Measurements from ENCODE around the gene NCKAP5. TPM values are rescaled to one million over a fixed set of nuclear protein-coding genes. Genes with fewer than 3 reads are reported as not detected.

NCKAP5 gene
- total RNA-seq, 1 donor from 2014 or later, result 0.20 TPM

DNA sequence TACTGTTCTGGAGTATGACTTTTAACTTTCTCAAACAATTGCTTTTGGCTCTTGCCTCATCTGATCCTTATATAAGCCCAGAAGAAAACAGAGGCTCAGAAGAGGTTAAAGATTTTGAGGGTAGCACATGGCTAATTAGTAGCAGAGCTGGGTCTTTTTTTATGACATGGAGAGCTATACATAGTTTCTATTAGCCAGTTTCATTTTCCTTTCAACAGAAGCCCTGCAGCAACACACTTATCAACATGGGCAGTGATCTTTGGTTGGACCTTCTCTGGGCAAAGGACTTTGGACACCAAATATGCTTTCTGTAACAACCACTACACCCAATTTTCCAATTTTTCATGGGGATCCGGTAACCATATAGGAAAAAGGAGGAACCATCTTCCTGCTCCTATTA lies 64.9 kb downstream of the NCKAP5 start:
- TF ChIP-seq, protein P1, sequence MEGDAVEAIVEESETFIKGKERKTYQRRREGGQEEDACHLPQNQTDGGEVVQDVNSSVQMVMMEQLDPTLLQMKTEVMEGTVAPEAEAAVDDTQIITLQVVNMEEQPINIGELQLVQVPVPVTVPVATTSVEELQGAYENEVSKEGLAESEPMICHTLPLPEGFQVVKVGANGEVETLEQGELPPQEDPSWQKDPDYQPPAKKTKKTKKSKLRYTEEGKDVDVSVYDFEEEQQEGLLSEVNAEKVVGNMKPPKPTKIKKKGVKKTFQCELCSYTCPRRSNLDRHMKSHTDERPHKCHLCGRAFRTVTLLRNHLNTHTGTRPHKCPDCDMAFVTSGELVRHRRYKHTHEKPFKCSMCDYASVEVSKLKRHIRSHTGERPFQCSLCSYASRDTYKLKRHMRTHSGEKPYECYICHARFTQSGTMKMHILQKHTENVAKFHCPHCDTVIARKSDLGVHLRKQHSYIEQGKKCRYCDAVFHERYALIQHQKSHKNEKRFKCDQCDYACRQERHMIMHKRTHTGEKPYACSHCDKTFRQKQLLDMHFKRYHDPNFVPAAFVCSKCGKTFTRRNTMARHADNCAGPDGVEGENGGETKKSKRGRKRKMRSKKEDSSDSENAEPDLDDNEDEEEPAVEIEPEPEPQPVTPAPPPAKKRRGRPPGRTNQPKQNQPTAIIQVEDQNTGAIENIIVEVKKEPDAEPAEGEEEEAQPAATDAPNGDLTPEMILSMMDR (IDR thresholded peaks at IDR 0.05; ENCODE audit: partially characterized antibody, unreplicated experiment), result no peak
- no peaks in the 10 kb centered on the region for H3K9me3 Mint-ChIP-seq (ENCODE audit: unreplicated experiment)
- no peak overlapping the region for H3K27ac Mint-ChIP-seq (ENCODE audit: unreplicated experiment)
- no peak overlapping the region for H3K4me3 Mint-ChIP-seq (ENCODE audit: unreplicated experiment)
- no peaks in the 10 kb centered on the region for H3K4me1 Mint-ChIP-seq (ENCODE audit: low read depth, unreplicated experiment)
- DNase-seq, result no peak
- no peaks in the 10 kb centered on the region for H3K36me3 Mint-ChIP-seq (ENCODE audit: unreplicated experiment)
- peaks cover 2% of the 10 kb centered on the region for H3K27me3 Mint-ChIP-seq (ENCODE audit: unreplicated experiment)

DNA sequence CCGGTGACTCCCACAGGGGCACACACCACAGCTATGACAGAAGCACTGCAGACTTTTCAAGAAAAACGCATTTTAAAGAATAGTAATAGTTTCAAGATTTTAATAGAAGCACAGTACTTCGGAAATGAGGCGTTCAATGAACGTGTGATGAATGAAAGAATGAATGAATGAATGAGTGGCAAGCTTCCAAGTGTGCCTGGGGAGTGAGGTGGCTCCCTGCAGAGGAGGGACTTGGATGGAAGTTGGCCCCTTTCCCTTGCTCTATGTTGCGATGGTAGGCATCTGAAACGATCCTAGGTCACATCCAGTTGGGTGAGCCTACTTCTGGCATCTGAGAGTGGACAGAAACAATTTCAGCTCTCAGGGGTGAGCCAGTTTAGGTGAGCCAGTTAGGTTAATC lies 65.6 kb downstream of the NCKAP5 start:
- H3K27me3 Mint-ChIP-seq (ENCODE audit: unreplicated experiment), result peaks cover 2% of the 10 kb centered on the region
- DNase-seq, result no peak
- H3K27ac Mint-ChIP-seq (ENCODE audit: unreplicated experiment), result no peak overlapping the region
- no peaks in the 10 kb centered on the region for H3K9me3 Mint-ChIP-seq (ENCODE audit: unreplicated experiment)
- H3K36me3 Mint-ChIP-seq (ENCODE audit: unreplicated experiment), result no peaks in the 10 kb centered on the region
- H3K4me1 Mint-ChIP-seq (ENCODE audit: low read depth, unreplicated experiment), result no peaks in the 10 kb centered on the region
- H3K4me3 Mint-ChIP-seq (ENCODE audit: unreplicated experiment), result no peak overlapping the region
- TF ChIP-seq, protein P1 (IDR thresholded peaks at IDR 0.05; ENCODE audit: partially characterized antibody, unreplicated experiment), result no peak

DNA sequence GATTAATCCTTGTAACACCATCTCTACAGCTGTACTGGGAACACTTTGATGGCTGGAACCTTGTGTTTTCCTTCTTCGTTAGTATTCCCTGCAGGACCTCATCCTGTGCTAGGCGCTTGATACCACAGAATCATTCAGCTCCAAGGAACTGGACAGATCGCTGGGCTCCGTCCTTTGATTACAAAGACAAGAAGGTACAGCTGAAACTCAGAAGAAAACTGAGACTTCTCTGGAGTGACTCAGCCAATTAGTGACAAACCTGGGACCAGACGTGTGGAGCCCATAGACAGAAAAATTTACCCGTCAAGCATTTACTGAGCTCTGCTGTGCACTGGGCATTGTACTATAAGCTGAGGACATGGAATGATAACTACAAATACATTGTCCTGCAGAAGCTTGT lies 67.3 kb downstream of the NCKAP5 start:
- TF ChIP-seq, protein P1 (IDR thresholded peaks at IDR 0.05; ENCODE audit: partially characterized antibody, unreplicated experiment), result no peak
- H3K36me3 Mint-ChIP-seq (ENCODE audit: unreplicated experiment), result no peaks in the 10 kb centered on the region

DNA sequence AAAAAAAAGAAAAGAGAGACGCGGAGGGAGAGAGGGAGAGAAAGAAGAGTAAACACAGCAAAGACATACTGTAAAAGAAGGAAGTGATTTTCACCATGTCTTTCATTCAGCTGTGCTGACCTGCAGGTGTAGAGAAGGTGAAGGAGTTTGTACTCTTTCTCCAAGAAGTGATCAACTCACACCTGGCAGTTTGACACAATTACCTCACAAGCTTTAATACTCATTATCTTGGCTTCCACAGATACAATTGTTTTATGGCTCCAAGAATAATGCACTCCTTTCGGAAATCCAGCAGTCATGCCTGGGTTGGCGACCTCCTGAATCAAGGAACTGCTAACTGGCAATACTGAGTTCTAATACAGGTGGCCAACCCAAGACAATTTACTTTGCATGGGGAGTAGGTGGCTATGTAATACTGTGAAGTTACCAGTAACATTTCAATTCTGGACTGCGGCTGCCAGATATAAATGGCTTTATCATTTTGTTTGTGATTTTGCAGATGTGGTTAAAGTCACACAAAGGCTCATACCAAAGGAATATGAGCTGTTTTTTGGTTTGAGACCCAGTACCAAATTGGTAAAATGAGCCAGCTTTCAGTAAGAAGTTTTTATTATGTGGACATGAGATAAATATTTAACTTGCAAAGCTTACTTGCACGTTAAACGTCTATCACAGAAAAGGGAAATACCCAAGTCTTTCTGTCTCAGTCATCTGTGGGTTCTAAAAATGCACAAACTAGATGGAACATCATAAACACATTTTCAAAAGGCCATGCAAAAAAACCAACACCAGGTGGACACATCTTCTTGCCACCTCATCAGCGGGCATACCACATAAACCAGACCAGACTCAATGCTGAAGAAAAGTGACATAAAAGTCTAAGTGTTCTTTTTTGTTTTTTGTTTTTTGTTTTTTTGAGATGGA lies 69.3 kb downstream of the NCKAP5 start:
- Mint-ChIP-seq H3K4me3 (ENCODE audit: unreplicated experiment) (no peak overlapping the region), H3K27me3 (ENCODE audit: unreplicated experiment) (peaks cover 2% of the 10 kb centered on the region), H3K36me3 (ENCODE audit: unreplicated experiment) (no peaks in the 10 kb centered on the region), H3K4me1 (ENCODE audit: low read depth, unreplicated experiment) (no peaks in the 10 kb centered on the region), H3K9me3 (ENCODE audit: unreplicated experiment) (no peaks in the 10 kb centered on the region), H3K27ac (ENCODE audit: unreplicated experiment) (no peak overlapping the region)
- TF ChIP-seq, protein P1 (IDR thresholded peaks at IDR 0.05; ENCODE audit: partially characterized antibody, unreplicated experiment), result no peak
- no peak for DNase-seq

More for the DNA sequence above, 67.3 kb downstream of the NCKAP5 start:
- H3K9me3 Mint-ChIP-seq (ENCODE audit: unreplicated experiment), result no peaks in the 10 kb centered on the region
- H3K27me3 Mint-ChIP-seq (ENCODE audit: unreplicated experiment), result peaks cover 2% of the 10 kb centered on the region
- H3K27ac Mint-ChIP-seq (ENCODE audit: unreplicated experiment), result no peak overlapping the region
- DNase-seq, result no peak
- H3K4me3 Mint-ChIP-seq (ENCODE audit: unreplicated experiment), result no peak overlapping the region
- H3K4me1 Mint-ChIP-seq (ENCODE audit: low read depth, unreplicated experiment), result no peaks in the 10 kb centered on the region

DNA sequence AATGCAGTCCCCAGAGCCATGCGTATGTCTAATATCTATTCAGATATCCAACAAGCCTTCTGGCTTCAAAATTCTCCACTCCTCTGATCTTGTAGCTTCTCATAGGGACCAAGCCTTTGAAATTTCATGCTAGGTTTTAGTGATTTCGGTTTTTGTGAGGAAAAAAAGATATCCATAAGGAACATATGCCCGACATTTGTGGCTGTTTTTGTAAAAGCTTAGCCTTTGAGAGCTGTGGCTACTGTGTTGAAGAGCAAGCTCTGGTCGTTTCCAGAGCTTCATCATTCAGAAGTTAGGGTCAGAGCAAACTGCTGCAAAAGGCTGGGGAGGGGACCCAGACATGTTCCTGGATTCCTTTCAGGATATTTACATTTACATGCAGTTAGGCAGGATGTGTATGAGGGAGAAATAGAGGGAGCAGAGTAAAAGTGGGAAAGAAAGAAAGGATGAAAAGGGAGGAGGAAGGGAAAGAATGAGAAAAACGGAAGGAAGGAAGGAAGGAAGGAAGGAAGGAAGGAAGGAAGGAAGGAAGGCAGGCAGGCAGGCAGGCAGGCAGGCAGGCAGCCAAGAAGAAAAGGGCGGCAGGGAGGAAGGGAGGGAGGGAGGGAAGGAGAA lies 70.2 kb downstream of the NCKAP5 start:
- Mint-ChIP-seq H3K27ac (ENCODE audit: unreplicated experiment) (no peak overlapping the region), H3K4me1 (ENCODE audit: low read depth, unreplicated experiment) (no peaks in the 10 kb centered on the region), H3K27me3 (ENCODE audit: unreplicated experiment) (peaks cover 2% of the 10 kb centered on the region), H3K9me3 (ENCODE audit: unreplicated experiment) (no peaks in the 10 kb centered on the region), H3K4me3 (ENCODE audit: unreplicated experiment) (no peak overlapping the region), H3K36me3 (ENCODE audit: unreplicated experiment) (no peaks in the 10 kb centered on the region)
- TF ChIP-seq, protein P1 (IDR thresholded peaks at IDR 0.05; ENCODE audit: partially characterized antibody, unreplicated experiment), result no peak
- no peak for DNase-seq
